ENCODE data around the gene CKAP2. TPM values are rescaled to one million over a fixed set of nuclear protein-coding genes. Genes with fewer than 3 reads are reported as not detected.
"Not testable (repeated sequence)": the region's sequence is repeated elsewhere in the genome, so short reads cannot be mapped to it uniquely, and the experiment has no call there.

The CKAP2 gene, protein sequence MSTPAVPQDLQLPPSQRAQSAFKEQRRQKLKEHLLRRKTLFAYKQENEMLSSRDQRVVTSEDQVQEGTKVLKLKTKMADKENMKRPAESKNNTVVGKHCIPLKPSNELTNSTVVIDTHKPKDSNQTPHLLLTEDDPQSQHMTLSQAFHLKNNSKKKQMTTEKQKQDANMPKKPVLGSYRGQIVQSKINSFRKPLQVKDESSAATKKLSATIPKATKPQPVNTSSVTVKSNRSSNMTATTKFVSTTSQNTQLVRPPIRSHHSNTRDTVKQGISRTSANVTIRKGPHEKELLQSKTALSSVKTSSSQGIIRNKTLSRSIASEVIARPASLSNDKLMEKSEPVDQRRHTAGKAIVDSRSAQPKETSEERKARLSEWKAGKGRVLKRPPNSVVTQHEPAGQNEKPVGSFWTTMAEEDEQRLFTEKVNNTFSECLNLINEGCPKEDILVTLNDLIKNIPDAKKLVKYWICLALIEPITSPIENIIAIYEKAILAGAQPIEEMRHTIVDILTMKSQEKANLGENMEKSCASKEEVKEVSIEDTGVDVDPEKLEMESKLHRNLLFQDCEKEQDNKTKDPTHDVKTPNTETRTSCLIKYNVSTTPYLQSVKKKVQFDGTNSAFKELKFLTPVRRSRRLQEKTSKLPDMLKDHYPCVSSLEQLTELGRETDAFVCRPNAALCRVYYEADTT
- total RNA-seq: 18.1 and 34.2 TPM in 2 replicates

DNA sequence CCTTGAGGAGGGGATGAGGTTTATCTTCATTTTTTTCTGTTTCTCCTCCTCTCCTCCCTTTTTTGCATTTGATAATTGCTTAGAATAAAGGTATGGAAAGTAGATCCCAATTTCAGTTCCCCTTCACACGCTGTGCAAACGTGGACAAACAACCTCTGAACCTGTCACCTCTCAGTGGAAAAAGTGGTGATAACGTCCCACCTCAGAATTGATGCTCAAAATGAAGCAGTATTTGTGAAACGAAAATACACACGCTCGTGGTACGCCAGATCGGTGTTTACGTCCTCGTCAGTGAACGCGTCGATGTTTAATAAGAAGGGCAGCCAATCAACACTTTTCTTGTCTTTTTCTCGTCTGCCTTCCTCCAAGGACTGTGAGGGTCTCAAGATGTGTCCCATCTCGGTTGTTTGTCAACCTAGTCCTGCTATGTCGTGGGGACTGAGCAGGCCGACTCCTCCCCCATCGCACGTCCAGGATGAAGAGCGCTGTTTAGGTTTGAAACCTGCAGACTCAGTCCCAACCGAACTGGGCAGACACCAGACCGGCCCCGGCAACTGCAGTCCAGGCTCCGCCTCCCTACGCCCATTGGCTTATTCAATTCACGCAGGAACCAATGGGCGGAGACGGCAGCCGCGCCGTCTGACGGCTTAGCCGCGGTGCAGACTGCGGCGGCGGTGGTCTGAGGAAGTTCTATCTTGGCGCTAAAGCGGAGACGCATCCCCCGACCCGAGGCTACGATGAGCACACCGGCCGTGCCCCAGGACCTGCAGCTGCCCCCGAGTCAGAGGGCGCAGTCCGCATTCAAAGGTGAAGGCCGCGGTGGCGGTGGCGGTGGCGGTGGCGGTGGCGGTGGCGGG is at the start of gene CKAP2:
CKAP2 (plus strand) TSS at position 659 of the 857 bp plus-strand sequence; CDS start at position 738, 79 bp downstream.
- peak; percentile 88 for DNase-seq (ENCODE audit: low read depth)

GRCh38 chr13:52405767-52406494 is 49.3 kb upstream of the CKAP2 start, which contains the start of gene THSD1:
Gene THSD1, minus strand, starts transcription at chr13:52406172. Its CDS starts 3,572 bp downstream, at chr13:52402600.
- DNase-seq (ENCODE audit: low read depth): no peak

DNA sequence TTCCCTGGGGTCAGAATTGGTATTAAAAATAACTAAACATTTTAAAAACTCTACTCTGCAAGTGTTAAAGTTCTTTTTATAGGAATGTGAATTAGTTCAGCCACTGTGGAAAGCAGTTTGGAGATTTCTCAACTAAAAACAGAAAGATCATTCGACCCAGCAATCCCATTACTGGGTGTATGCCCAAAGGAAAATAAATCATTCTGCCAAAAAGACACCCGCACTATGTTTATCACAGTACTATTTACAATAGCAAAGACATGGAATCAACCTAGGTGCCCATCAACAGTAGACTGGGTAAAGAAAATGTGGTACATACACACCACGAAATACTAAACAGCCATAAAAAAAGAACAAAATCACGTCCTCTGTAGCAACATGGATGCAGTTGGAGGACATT is 48.6 kb upstream of the CKAP2 start:
- DNase-seq (ENCODE audit: low read depth): no peak

DNA sequence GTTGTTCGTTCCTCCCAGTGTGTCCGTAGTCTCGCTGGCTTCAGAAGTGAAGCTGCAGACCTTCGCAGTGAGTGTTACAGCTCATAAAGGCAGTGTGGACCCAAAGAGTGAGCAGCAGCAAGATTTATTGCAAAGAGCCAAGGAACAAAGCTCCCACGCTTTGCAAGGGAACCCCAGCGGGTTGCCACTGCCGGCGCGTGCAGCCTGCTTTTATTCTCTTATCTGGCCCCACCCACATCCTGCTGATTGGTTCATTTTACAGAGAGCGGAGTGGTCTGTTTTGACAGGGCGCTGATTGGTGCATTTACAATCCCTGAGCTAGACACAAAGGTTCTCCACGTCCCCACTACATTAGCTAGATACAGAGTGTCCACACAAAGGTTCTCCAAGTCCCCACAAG is 47.8 kb upstream of the CKAP2 start:
- DNase-seq (ENCODE audit: low read depth): not testable (repeated sequence)

DNA sequence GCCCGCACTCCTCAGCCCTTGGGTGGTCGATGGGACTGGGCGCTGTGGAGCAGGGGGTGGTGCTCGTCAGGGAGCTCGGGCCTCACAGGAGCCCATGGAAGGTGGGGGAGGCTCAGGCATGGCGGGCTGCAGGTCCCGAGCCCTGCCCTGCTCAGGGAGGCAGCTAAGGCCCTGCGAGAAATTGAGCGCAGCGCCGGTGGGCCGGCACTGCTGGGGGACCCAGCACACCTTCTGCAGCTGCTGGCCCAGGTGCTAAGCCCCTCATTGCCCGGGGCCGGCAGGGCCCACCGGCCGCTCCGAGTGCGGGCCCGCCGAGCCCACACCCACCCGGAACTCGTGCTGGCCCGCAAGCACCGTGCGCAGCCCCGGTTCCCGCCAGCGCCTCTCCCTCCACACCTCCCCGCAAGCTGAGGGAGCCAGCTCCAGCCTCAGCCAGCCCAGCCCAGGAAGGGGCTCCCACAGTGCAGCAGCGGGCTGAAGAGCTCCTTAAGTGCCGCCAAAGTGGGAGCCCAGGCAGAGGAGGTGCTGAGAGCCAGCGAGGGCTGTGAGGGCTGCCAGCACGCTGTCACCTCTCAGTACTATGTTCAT is 47.1 kb upstream of the CKAP2 start:
- DNase-seq (ENCODE audit: low read depth): not testable (repeated sequence)

- peak; percentile 97 for DNase-seq (ENCODE audit: low read depth)
These were observed 43.6 kb upstream of the CKAP2 start for GRCh38 chr13:52411629-52412028.

DNA sequence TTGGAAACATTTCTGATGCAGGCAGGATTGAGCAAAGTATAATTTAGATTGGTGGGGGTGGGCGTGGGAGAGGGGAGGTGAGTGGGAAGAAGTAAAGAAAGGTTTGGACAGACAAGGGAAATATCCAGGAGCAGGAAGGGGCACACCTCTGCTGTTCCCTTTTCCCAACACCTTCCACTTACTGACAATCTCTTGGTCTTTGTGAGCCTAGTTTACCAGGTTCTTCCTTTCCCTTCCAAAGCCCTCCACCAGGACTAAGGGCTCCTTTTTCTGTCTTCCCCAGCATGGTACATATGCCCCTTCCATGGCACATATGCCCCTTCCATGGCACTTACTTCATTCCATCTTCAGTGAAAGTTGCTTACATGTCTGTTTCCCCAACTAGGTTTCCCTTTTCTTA is 43.1 kb upstream of the CKAP2 start:
- DNase-seq (ENCODE audit: low read depth): no peak

DNA sequence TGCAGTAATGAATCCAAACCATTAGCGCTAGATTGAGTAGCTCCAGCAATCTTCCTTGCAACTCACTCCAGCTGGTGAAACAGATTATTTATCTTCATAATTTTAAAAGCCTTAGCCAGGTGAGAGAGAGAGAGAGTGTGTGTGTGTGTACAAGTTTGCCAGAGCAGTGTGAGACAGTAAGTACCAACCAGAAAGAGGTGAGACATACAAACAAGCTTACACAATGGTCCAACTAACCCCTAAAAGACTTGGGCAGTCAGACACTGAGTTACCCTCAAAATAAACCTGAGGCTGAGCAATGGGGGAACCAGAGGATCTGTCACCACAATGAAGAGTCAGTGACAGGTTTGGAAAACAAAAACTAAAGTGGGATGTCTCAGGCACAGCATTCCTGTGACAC is 41.2 kb upstream of the CKAP2 start:
- no peak for DNase-seq (ENCODE audit: low read depth)

DNA sequence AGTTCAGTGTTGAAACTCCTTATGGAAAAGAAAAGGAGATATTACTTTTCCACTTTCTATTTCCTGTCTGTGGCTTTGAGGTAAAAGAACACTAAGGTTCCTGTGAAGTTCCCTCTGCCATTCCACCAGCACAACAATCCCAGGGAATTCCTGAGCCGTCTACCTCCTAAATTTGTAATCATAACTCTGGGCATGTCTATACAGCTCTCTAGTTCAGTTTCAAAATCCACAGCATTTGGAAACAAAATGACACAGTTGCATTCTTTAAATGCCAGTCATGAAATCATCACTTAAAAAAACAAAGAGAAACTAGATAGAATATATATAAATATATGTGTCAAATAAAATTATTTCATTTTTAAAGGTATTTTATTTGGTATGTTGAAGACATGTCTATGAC is 40.3 kb upstream of the CKAP2 start:
- peak; percentile 54 for DNase-seq (ENCODE audit: low read depth)

- DNase-seq (ENCODE audit: low read depth): no peak
These were observed 36.2 kb upstream of the CKAP2 start for GRCh38 chr13:52419080-52419479.

DNA sequence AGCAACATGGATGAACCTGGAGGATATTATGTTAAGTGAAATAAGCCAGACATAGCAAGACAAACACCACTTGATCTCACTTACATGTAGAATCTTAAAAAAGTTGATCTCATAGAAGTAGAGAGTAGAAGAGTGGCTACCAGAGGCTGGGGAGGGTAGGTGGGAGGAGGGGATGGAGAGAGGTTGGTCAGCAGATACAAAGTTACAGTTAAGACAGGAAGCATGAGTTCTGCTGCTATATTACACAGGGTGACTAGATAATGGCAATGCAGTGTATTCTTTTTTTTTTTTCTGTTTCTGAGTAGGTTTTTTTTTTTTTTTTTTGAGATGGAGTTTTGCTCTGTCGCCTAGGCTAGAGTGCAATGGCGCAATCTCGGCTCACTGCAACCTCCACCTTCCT is 34.1 kb upstream of the CKAP2 start:
- DNase-seq (ENCODE audit: low read depth): no peak

GRCh38 chr13:52428295-52428694 is 27.0 kb upstream of the CKAP2 start:
- peak; percentile 66 for DNase-seq (ENCODE audit: low read depth)

GRCh38 chr13:52432456-52432855 is 22.8 kb upstream of the CKAP2 start:
- DNase-seq (ENCODE audit: low read depth): no peak

DNA sequence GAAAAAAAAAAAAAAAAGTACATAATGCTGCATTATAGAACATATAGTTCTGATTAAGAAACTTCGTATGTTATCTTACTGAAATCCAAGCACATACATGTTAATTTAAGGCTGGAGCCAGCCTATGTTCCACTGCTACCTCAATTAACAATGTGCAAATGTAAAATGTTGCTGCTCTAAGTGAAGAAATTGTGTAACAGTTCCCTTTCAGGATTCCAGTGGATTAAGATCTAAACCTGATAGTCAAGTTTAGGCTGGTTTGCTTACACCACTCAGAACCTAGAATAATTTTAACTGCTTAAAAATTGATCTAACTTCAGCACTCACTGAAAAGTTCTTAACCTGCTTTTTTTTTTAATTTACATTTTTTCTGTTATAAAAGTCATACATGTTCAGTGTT is 9.0 kb upstream of the CKAP2 start:
- no peak for DNase-seq (ENCODE audit: low read depth)

DNA sequence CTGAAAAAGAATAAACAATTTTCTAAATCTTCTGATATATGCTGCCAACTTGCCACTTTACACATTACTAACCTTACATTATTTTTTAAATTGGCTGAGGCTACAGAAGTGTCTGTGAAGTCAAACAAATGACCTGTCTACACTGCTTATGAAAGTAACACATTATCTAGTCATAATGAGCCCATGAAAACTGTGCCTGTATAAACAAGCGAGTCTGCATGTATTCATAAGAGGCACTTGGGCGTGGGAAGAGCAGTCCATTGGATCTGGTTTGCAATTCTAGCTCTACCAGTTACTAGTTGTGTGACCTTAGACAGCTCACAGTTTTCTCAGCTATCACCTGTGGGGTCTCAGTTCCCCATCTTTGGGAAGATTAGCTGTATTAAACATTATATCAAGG is 7.9 kb upstream of the CKAP2 start:
- no peak for DNase-seq (ENCODE audit: low read depth)

DNA sequence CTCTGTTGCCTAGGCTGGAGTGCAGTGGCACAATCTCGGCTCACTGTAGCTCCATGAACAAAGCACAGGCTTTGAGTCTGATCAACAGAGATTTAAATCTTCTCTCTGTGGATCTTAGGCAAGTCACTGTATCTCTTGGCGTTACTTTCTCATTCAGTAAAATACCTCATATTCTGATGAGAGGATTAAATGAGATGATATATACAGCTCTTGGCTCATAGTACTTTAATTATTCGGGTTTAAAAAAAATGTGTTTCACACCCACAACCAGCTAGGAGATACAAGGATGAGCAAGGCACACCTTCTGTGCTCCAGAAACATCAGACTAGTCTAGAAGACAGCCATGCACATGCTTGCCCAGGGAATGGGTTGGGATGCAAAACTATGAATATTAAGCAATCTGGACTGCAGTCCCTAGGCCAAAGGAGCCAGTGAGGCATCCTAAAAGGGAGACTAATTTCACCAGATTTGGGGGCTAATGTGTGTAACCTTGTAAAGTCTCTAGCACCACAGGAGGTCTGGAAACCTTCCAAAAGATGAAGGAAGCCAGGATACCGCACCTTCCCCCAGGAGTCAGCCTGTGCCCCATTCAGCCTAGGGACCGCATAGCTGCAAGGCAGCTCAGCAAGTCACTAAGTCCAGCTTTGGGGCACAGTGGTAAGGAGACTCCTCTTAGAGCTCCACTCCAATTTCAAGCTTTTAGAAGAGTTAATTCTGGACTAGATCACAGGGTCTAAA is 7.3 kb upstream of the CKAP2 start:
- no peak for DNase-seq (ENCODE audit: low read depth)

- DNase-seq (ENCODE audit: low read depth): no peak
These were observed 5.8 kb upstream of the CKAP2 start for GRCh38 chr13:52449331-52450011.

DNA sequence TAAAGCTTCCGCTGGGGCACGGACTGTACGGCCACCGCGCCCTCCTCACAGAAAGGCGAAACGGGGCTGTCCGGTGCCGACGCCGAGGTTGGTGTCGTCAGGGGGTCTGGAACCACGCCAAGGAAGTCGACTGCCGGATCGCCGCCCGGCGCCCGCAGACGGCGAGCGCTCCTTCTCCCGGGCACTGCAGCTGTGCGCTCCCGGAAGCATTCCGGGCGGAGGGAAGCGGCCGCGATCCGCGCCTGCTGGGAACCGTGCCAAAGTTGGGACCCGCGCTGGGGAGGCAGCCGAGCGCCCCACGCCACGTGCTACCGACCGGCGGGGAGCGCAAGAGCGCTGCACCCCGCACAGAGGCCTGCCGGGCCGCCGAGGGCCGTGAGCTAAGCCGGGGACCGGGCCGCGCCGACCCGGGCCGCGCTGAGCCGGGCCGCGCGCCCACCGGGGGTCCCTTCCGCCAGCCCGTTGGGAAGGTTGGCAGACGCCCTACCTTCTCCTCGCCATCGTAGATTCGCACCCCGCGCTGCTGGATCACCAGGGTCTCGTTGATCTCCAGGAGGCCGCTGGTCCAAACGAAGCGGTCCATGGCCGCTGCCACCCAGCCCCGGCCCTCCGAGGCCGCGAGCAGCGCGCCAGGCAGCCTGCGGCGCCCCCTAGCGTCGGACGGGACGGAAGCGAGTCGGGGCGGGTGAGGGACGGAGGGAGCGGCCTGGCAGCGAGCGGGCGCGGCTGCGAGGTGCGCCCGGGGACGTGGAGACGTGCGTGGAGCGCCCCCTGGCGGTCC is 5.1 kb upstream of the CKAP2 start, which contains the start of gene VPS36:
VPS36 (minus strand) TSS at position 623 of the 781 bp plus-strand sequence; CDS start at position 583, 40 bp downstream.
- DNase-seq (ENCODE audit: low read depth): peak; percentile 70

GRCh38 chr13:52450793-52451116 is 4.5 kb upstream of the CKAP2 start:
- no peak for DNase-seq (ENCODE audit: low read depth)
